MG63 (cell line): ENCODE data around the gene KLHL35. TPM values are rescaled to one million over a fixed set of nuclear protein-coding genes. Genes with fewer than 3 reads are reported as not detected.
"Not testable (repeated sequence)": the region's sequence is repeated elsewhere in the genome, so short reads cannot be mapped to it uniquely, and the experiment has no call there.

Experiments used
- DNase-seq: peaks from one replicate; pipeline ENCODE4 v3.0.0-alpha.2; 2020
- H3K27me3 ChIP-seq: fragments of 250-450 bp; sonication (Bioruptor Pico); 2 replicates; pipeline ENCODE4 v1.5.1; 2020; ENCODE audit warnings: mild to moderate bottlenecking, moderate library complexity
- H3K36me3 ChIP-seq: fragments of 250-450 bp; sonication (Bioruptor Pico); 2 replicates; pipeline ENCODE4 v1.5.1; 2020; ENCODE audit warnings: mild to moderate bottlenecking, moderate library complexity
- H3K4me3 ChIP-seq: fragments of 250-450 bp; sonication (Bioruptor Pico); 2 replicates; pipeline ENCODE4 v1.5.1; 2020; ENCODE audit warnings: mild to moderate bottlenecking, moderate library complexity
- H3K9me3 ChIP-seq: fragments of 250-450 bp; sonication (Bioruptor Pico); 2 replicates; pipeline ENCODE4 v1.5.1; 2020; ENCODE audit warnings: mild to moderate bottlenecking, moderate library complexity
- total RNA-seq: library from RNA; depleted of rRNA; stranded (reverse); fragments of >200 nt; shearing (Covaris generic); gene quantifications from 2 replicates; pipeline ENCODE4 v1.2.3, GENCODE V29; 2014; ENCODE audit warnings: low replicate concordance

The KLHL35 gene
- total RNA-seq, 1 experiment from 2014 or later: 3.9 TPM

DNA sequence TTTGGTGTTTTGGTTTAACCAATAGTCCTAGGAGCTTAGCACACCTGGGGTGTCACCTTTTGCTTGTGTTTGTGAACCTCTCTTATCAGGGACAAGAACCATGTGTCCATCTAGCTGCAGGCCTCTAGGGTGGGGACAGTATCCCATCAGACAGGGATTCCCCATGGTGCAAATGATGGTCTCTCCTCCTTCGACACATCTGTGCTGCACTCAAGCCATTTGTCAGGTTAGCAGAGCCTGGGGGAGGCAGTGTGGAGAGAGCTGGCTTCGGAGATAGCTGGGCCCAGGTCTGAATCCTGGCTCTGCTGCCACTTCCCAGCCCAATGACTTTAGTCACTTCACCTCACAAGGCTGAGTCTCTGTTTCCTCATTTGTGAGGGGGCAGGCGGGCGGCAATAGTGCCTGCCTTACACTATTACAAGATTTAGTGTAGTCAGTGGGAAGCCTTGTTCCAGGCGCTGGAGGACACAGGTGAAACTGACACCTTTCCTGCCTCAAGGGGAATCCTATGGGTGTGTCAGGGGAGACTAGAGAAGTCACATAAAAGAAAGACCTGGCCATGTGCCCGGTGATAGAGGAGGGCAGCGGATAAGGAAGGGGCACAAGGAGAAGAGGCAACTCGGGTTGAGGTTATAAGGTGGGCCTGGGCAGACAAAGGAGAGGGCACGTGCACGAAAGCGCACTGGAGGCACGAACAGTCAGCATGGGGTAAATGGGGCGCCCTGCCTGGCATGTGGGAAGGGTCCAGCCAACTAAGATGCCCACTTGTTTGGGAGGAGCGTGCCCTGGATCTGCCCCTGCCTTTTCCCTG lies 12.6 kb downstream of the KLHL35 start:
- H3K36me3 ChIP-seq: peaks cover 24% of the 10 kb centered on the region
- no peaks in the 10 kb centered on the region for H3K9me3 ChIP-seq
- H3K4me3 ChIP-seq: no peak overlapping the region
- H3K27me3 ChIP-seq: no peaks in the 10 kb centered on the region
- no peak for DNase-seq

DNA sequence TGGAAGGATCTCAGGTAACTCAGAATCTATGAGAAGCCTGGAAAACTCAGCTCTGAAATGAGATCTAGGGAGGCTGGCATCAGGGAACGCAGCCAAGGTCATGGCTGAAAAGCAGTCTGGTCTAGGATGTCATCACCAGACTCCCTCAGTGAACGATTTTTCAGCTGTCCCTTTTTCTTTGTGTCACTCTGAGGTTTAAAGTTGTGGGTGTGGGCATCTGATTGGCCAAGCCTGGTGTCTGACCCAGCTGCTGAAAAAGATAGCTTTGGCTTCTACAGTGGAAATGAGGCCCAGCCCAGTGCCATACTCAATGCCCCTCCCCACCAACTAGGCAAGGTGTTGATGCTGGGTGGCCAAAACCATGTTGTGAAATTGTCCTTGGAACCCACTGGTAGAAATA lies 19.1 kb downstream of the KLHL35 start:
- Histone ChIP-seq H3K4me3 (no peak overlapping the region), H3K36me3 (peaks cover 36% of the 10 kb centered on the region), H3K27me3 (no peaks in the 10 kb centered on the region), H3K9me3 (no peaks in the 10 kb centered on the region)
- DNase-seq: no peak

GRCh38 chr11:75413146-75413545 lies 19.9 kb downstream of the KLHL35 start:
- not testable (repeated sequence) for H3K4me3 ChIP-seq, H3K9me3 ChIP-seq, H3K27me3 ChIP-seq
- peaks cover 44% of the 10 kb centered on the region for H3K36me3 ChIP-seq
- peak; percentile 39 for DNase-seq

GRCh38 chr11:75409971-75410370 lies 23.0 kb downstream of the KLHL35 start:
- peaks cover 66% of the 10 kb centered on the region for H3K36me3 ChIP-seq
- not testable (repeated sequence) for H3K9me3 ChIP-seq, H3K4me3 ChIP-seq, H3K27me3 ChIP-seq, DNase-seq

DNA sequence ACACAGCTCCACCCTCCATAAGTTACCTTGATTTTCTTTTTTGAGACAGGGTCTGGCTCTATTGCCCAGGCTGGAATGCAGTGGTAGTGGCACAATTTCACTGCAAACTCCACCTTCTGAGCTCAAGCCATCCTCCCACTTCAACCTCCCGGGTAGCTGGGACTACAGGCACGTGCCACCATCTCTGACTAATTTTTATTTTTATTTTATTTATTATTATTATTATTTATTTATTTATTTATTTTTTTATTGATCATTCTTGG lies 24.1 kb downstream of the KLHL35 start:
- Histone ChIP-seq H3K4me3 (no peak overlapping the region), H3K36me3 (peaks cover 68% of the 10 kb centered on the region), H3K27me3 (no peaks in the 10 kb centered on the region), H3K9me3 (no peaks in the 10 kb centered on the region)
- no peak for DNase-seq

- no peaks in the 10 kb centered on the region for H3K9me3 ChIP-seq
- no peaks in the 10 kb centered on the region for H3K27me3 ChIP-seq
- no peak for DNase-seq
- H3K36me3 ChIP-seq: peaks cover 78% of the 10 kb centered on the region
- H3K4me3 ChIP-seq: no peak overlapping the region
Measured at GRCh38 chr11:75406338-75406777, 26.6 kb downstream of the KLHL35 start.

GRCh38 chr11:75403983-75404658 lies 28.9 kb downstream of the KLHL35 start:
- H3K27me3 ChIP-seq: no peaks in the 10 kb centered on the region
- H3K9me3 ChIP-seq: no peaks in the 10 kb centered on the region
- DNase-seq: no peak
- H3K36me3 ChIP-seq: peaks cover 94% of the 10 kb centered on the region
- no peak overlapping the region for H3K4me3 ChIP-seq

DNA sequence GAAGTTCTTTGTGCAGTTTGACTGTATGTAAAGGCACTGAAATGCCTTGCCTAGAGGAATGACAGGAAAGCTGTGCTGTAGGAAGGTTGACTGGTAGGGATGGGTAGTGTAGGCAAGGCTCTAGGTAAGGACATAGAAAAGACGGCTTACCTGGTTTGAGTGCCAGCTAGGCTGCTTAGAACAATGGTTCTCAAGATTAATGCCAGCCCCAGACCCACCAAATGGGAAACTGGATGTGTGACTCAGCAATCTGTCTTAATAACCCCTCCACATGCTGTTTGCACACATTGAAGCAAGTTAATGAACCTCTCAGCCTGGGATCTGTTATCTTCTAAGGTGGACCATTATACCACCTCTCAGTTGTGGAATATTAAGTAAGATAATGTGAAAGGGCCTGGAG lies 30.0 kb downstream of the KLHL35 start:
- Histone ChIP-seq H3K36me3 (peaks cover 85% of the 10 kb centered on the region), H3K27me3 (no peaks in the 10 kb centered on the region), H3K9me3 (no peaks in the 10 kb centered on the region), H3K4me3 (peak overlapping the region; percentile 82)
- no peak for DNase-seq

DNA sequence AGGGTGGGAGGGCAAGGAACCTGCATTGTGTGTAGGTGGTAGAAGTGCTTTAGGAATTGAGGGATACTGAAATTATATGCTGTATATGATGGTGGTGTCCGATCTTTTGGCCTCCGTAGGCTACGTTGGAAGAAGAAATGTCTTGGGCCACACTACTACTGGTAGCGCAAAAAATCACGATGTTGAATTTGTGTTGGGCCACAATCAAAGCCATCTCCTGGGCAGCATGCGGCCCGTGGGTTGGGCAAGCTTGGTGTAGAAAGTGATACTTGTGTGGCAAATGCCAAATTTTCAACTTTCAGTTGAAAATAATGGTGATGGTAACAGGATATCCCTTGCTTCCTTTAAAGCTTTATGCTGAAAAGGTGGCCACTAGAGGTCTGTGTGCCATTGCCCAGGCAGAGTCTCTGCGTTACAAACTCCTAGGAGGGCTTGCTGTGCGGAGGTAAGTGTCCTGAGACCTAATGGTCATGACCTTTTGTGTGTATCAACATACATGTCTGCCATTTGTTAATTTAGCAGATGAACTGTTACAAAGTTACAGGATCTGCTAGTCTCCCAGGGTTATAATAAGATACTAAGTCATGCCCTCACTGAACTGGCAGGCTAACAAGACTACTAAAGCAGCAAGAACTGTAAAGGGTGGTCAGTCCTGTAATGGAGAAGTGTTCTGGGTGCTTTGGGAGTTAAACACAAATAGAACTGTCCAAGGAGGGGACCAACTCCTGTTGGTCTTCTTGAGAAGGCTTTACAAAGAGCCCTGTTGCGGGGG lies 30.8 kb downstream of the KLHL35 start:
- DNase-seq: no peak
- no peaks in the 10 kb centered on the region for H3K27me3 ChIP-seq
- H3K9me3 ChIP-seq: no peaks in the 10 kb centered on the region
- peaks cover 77% of the 10 kb centered on the region for H3K36me3 ChIP-seq
- peak overlapping the region; percentile 82 for H3K4me3 ChIP-seq

- DNase-seq: no peak
Measured at GRCh38 chr11:75400146-75400865, 32.7 kb downstream of the KLHL35 start.

DNA sequence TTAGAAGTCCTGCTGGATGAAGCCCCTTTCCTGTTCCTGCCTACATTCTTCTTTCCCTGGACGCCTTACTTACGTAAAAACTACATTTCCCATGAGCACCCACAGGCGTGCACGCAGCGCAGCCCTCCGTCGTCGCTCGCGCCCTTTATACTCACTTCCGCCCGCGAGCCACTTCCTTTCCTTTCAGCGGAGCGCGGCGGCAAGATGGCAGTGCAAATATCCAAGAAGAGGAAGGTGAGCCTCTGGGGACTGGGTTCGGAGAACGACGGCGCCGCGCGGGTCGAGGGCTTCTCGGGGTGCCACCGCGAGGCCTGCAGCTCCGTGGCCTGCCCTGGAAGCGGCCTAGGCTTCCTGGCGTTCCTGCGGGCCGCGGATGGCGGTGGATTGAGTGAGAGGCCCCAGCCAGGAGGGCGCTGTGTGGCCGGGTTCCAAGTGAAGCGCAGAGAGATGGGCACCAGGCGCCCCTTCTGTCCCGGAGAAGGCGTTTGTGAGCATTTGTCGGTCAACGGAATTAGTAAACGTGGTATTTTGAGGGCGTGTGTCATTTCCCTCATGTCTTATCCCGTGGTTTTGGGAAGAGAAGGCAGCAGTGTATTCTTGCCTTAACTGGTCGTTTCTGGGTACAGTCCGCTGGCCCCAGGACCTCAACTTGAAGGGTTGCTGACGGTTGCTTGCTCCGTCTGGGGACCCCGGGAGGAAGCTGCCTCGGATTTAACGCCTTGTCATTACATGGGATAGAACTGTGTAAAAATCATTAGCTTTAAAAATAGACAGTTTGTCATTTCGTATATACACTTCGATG lies 33.5 kb downstream of the KLHL35 start, which contains the start of gene RPS3:
RPS3 (plus strand) TSS at position 175 of the 802 bp plus-strand sequence; CDS start at position 205, 30 bp downstream.
- Histone ChIP-seq H3K36me3 (peaks cover 50% of the 10 kb centered on the region), H3K9me3 (no peaks in the 10 kb centered on the region), H3K27me3 (no peaks in the 10 kb centered on the region), H3K4me3 (peak within 1 kb of the TSS; percentile 82)
- peak; percentile 90 for DNase-seq

More at GRCh38 chr11:75400146-75400865, 32.7 kb downstream of the KLHL35 start:
- Histone ChIP-seq H3K36me3 (peaks cover 58% of the 10 kb centered on the region), H3K4me3 (peak overlapping the region; percentile 82), H3K9me3 (no peaks in the 10 kb centered on the region), H3K27me3 (no peaks in the 10 kb centered on the region)

DNA sequence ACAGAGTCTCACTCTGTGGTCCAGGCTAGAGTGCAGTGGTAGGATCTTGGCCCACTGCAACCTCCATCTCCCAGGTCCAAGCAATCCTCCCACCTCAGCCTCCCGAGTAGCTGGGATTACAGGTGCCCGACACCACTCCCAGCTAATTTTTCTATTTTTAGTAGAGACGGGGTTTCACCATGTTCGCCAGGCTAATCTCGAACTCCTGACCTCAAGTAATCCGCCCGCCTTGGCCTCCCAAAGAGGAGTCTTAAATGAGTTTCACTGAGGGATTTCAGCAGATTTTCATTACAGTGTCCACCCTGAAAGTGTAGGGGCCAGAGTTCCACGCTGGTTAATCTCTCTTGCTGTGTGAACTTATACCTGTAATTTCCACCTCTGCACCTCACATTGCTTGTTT lies 34.1 kb downstream of the KLHL35 start:
- Histone ChIP-seq H3K27me3 (no peaks in the 10 kb centered on the region), H3K36me3 (peaks cover 44% of the 10 kb centered on the region), H3K9me3 (no peaks in the 10 kb centered on the region), H3K4me3 (peak overlapping the region; percentile 82)
- DNase-seq: no peak

GRCh38 chr11:75394085-75394840 lies 38.7 kb downstream of the KLHL35 start:
- H3K4me3 ChIP-seq: no peak overlapping the region
- H3K9me3 ChIP-seq: no peaks in the 10 kb centered on the region
- H3K36me3 ChIP-seq: no peaks in the 10 kb centered on the region
- no peak for DNase-seq
- H3K27me3 ChIP-seq: no peaks in the 10 kb centered on the region

- no peaks in the 10 kb centered on the region for H3K27me3 ChIP-seq
- no peaks in the 10 kb centered on the region for H3K9me3 ChIP-seq
- no peak overlapping the region for H3K4me3 ChIP-seq
- no peak for DNase-seq
- H3K36me3 ChIP-seq: no peaks in the 10 kb centered on the region
Measured at GRCh38 chr11:75389925-75390324, 43.1 kb downstream of the KLHL35 start.

DNA sequence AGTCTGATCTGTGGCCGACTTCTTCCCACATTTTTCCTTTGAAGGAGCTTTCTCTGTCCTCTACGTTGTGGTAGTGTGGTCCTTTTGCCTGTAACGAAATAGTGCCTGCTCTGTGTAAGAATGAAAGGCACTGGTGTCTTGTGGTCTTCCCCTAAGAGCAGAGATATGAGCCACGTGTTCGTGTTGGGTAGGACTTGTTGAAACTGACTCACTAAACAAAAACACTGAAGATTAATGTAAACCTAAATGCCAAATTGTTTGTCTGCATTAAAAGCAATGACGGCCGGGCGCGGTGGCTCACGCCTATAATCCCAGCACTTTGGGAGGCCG lies 43.8 kb downstream of the KLHL35 start:
- no peaks in the 10 kb centered on the region for H3K36me3 ChIP-seq
- no peak for DNase-seq
- H3K9me3 ChIP-seq: no peaks in the 10 kb centered on the region

More for the DNA sequence above, 43.8 kb downstream of the KLHL35 start:
- Histone ChIP-seq H3K4me3 (no peak overlapping the region), H3K27me3 (no peaks in the 10 kb centered on the region)
